Stimulated activated CD4-positive, alpha-beta T cell treated with anti-CD3 and anti-CD28 coated beads, Interleukin-15, amount 100 ng/mL, for 24 hours (primary cell): ENCODE data around the gene OSCAR.
"Not testable (repeated sequence)": the region's sequence is repeated elsewhere in the genome, so short reads cannot be mapped to it uniquely, and the experiment has no call there.

Experiments used
- DNase-seq: peaks from one replicate; pipeline ENCODE4 v3.0.0-alpha.2; 2020

The OSCAR gene

DNA sequence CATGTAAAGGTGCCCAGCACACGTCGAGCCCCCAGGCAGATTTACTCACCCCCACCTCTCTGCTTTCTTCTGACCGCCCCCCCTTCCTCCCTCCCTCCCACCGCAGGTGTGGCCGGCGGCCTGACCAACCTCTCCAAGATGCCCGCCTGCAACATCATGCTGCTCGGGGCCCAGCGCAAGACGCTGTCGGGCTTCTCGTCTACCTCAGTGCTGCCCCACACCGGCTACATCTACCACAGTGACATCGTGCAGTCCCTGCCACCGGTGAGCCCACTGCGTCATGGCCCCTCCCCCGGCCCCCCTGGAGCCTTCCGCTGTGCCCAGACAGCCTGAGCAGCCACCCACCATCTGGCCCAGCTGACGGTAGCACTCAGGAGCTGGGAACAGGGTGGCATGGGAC lies 23.8 kb upstream of the OSCAR start:
- no peak for DNase-seq

DNA sequence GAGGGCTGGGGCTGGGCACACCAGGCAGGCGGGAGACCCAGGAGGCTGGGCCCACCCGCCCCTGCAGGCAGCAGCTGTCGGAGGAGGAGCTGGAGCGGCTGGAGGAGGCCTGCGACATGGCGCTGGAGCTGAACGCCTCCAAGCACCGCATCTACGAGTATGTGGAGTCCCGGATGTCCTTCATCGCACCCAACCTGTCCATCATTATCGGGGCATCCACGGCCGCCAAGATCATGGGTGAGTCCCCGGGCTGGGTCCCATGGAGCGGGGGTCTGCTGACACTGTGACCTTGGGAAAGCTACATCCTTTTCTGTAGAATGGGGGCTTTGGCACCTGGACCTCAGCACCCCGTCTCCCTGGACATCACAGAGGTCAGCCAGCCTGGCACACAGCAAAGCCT lies 23.1 kb upstream of the OSCAR start:
- no peak for DNase-seq

DNA sequence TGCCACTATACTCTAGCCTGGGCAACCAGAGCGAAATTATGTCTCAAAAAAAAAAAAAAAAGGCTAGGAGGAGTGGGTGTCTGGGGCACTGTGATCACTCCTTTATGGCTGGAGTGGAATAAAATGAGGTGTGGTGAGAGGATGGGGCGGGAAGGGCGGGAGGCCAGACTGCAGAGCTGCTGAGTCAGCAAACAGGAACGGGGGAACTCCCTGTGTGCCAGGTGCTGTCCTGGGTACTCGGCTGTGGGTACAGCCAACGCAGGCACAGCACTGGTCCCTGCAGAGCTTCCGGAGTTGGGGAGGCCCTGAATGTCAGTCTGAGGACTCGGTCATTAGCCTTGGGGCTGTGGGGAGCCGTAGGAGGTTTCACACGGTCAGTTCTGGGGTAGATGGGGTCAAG lies 20.7 kb upstream of the OSCAR start:
- no peak for DNase-seq

DNA sequence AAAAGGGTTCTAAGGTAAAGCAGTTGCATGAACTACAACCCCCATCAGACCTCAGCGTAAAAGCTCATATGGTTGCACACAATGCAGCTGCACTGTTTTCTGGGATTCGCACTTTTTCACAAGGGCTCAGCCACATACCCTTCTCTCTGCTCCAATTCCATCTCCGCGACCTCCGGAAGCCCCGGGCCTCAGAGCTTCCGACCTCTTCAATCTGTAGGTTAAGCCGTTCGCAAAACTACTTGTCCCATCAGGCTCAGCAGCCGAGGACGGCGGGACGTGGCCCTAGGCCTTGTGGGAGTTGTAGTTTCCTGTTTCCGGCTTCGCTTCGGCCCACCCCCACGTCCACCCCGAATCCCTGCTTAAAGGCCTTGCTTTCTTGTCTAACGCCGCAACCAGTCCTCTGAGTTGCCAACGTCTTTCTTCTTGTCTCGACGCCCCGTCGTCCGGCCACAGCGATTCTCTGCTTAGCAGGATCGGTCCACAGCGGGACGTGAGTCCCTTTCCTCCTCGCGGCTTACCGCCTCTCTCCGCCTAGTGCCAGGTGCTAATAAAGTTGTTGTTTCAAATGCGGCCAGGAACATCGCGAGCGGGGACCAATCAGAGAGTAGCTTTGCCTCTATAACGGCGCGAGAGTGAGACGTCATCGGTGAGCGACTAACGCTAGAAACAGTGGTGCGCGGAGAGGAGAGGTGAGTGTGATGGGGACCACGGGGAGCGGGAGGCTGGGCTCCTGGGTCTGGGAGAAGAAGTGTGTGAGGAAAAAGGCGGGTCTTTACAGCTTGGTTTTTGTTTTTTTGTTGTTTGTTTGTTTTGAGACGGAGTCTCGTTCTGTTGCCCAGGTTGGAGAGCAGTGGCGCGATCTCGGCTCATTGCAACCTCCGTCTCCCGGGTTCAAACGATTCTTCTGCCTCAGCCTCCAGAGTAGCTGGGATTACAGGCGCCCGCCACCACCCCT lies 14.8 kb upstream of the OSCAR start, which contains the start of the genes PRPF31 and TFPT:
PRPF31 (plus strand) TSS at position 646 of the 955 bp plus-strand sequence. CDS start 2,525 bp downstream, outside the sequence.
TFPT (minus strand) TSS at position 549 of the 955 bp plus-strand sequence; CDS start at position 161, 388 bp downstream.
- DNase-seq, result peak; percentile 97

DNA sequence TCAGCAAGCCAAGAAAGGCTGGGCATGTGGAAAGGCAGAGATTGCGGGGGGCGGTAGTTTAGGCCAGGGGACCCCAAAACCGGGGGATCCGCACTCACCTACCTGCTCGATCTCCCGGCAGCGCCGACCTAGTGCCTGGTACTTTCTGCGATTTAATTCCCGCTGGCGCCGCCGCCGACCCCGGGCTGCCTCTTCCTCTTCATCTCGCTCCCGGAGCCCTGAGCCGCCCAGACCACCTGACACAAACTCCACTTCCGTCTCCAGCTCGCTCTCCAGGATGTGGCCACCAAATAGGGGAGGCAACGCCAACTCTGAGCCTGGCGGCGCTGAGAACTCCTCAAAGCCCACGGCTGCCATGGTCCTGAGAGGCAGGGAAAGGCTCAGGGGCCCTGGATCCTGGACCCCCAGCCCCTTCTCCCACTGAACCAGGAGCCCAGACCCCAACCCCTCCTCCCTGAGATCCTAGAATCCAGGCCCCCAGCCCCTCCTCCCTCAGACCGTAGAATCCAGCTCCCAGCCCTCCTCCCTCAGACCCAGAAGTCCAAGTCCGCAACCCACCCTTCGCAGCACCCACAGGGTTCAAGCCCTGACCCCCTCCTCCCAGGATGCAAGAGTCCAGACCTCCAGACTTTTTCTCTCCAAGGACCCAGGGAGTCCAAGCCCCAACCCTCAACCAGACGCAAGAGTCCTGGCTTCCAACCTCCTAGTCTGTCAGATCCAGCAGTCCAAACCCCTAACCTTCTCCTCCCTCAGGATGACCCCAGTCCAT lies 13.9 kb upstream of the OSCAR start:
- DNase-seq, result peak; percentile 69

DNA sequence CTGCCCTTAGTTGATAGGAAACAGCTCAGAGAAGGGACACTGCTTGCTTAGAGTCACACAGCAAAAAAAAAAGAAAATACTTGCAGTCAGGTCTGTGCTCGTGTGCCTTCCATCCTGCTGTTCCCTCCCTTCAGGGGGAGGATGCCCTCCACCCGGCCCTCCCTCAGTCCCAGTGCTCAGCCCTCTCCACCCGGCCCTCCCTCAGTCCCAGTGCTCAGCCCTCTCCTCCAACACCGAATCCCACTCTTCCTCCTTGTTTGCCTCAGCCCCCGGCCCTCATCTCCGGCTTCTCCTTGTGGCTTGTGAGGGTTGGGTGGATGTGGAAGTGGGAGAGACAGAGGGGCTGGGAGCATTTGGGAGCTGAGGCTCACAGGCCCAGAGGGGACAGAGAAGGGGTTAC lies 9.0 kb upstream of the OSCAR start:
- DNase-seq, result no peak

DNA sequence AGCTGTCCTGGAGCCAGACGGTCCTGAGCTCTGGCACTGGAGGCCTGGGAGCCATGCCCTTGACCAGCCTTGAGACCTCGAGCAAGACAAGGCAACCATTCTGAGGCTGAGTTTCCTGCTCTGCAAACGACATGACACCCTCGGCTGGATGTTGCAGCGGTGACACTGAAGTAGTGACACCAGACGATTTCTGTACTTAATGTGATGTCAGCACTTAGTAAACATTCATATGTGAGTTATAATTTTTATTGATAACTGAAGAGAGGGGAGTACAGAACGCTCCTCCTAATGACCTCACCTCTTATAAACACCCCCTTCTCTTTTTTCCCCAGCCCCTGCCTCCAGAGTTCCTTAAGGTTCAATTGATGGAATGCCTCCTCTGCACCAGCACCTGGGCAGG lies 7.9 kb upstream of the OSCAR start:
- no peak for DNase-seq

DNA sequence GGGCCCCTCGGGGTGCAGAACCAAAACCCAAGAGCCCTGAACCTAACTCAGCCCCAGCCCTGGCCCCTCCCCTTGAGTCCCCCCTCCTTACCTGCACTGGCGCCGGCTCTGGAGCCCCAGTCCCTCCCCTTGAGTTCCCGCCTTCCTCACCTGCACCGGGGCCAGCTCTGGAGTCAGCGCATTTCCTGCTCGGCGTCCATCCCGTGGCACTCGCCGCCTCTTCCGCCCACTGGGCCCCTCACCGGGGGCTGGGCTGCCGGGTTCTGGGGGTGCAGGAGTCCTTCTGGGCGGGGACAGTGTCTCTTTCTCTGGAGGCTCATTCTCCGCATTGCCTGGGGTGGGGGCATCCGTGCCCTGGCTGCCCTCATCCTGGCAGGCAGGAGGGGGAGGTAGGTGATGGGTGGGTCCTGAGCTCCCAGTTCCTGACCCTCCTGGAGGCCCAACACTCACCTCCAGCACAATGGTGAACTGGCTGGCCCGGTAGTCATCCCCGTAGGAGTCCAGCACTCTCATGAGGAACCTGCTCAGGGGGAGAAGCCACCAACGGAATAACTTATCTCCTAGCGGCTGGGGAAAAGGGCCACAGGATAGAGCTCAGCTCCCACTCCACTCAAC lies 7.4 kb upstream of the OSCAR start:
- DNase-seq, result no peak

DNA sequence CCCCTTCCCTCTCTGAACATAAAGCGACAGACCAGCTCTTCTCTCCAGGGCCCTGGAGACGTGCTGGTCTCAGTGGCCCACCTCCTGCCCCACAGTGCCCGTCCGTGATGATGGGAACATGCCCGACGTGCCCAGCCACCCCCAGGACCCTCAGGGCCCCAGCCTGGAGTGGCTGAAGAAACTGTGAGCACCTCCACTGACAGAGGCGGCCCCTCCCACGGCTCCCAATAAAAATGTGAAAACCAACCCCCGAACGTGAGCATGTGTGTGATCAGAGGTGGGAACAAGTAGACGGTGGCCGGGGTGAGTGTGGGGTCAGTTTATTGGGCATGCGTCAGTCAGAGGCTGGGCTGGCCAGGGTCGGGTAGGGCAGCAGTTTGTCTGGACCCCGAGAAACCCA lies 6.1 kb upstream of the OSCAR start:
- no peak for DNase-seq

DNA sequence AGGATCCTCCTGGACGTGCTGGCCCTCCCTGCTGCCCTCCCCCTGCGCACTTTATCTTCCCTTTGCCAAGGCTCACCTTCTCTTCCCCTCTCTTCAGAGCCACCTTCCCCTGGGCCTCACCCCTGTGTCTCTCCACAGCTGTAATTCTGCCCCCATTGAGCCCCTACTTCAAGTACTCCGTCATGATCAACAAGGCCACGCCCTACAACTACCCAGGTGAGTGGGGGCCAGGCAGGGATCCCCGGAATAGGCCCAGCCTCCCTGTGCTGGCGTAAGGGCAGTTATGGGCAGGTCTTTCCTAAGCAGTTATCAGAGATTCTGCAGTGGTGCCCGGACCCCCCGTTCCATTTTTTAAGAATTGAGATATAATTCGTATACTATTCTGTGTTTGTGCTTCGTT lies 5.2 kb upstream of the OSCAR start:
- DNase-seq, result no peak

DNA sequence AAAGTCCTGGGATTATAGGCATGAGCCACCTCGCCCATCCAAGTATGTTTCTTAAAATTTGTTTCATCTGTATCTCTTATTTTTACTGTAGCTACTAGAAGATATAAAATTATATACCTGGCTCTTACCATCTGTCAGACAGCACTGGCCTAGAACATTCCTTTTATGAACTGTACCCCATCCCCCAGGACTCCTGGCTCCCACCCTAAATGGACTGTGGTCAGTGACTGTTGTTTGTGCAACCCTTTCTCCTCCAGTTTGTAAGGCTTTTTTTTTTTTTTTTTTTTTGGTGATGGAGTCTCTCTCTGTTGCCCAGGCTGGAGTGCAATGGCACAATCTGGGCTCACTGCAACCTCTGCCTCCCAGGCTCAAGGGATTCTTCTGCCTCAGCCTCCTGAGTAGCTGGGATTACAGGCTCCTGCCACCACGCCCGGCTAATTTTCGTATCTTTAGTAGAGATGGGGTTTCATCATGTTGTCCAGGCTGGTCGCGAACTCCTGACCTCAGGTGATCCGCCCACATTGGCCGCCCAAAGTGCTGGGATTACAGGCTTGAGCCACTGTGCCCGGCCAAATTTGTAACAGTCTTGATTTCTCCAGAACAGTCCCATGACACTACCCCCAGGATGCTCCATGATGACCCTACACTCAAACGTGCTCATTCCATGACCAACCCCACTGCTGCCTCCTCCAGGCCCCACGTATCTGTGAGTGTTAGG lies 4.6 kb upstream of the OSCAR start:
- DNase-seq, result no peak

DNA sequence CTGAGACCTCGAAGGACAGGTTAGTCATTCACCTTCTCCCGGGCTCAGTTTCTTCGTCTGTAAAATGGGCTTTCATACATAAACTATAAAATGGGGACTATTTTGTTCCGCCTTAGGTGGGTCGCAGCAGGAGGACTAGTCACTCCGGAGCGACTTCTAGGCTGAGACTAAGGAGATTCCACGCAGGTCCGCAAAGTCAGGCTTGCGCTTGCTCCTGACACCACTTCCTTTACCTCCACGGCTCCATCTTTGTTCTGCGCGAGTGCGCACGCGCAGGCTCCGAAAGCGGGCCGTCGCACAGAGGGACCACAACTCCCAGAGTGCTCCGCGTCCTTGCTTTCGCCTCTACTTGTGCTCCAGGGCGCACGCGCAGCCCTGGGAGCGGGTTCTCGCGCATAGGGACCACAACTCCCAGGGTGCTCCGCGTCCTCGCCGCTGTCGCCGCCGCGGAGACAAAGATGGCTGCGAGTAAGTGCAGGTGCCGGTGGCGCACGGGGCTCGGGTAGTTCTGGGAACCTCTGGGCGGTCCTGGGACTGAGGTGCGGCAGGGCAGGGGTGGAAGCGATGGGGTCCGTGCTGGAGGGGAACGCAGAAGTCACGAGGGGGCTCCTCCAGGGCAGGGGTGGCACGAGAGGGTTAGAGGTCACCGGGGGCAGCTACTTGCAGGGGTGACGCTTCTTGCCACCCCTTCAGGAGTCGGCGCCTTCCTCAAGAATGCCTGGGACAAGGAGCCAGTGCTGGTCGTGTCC lies 2.0 kb upstream of the OSCAR start, which contains the start of gene NDUFA3:
NDUFA3 (plus strand) TSS at position 435 of the 749 bp plus-strand sequence; CDS start at position 459, 24 bp downstream.
- peak; percentile 97 for DNase-seq

DNA sequence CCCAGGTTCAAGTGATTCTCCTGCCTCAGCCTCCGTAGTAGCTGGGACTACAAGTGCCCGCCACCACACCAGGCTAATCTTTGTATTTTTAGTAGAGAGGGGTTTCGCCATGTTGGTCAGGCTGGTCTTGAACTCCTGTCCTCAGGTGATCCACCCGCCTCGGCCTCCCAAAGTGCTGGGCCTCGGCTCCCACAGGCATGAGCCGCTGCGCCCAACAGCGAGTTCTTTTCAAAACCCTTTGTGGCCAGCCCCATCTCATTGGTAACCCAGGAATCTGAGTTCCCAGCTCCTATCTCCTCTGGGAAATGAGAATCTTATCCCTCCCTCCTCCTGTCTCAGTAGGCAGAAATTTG lies 724 bp downstream of the OSCAR start:
- DNase-seq, result not testable (repeated sequence)

DNA sequence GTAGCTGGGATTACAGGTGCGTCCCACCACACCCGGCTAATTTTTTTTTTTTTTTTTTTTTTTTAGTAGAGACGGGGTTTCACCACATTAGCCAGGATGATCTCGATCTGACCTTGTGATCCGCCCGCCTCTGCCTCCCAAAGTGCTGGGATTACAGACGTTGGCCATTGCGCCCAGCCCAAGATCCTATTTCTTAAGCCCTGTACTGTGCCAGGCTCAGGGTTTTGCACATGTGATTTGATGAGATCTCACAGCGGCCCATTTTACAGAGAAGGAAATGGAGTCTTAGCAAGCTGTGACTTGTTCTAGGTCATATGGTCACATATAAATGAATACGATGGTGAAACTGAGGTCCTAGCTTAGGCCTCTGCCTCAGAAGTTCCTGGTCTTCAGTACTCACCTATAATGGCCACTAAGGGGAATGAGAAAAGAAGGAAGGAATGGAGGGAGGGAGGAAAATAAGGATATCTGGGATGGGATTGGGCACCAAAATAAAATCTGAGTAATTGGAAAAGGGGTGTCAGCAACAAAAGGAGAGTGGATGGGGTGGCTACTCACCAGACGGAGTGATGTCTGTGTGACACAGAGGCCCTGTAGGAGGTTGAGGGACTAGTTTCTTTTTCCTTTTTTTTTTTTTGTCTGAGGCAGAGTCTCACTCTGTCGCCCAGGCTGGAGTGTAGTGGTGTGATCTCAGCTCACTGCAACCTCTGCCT lies 1.3 kb downstream of the OSCAR start:
- no peak for DNase-seq

DNA sequence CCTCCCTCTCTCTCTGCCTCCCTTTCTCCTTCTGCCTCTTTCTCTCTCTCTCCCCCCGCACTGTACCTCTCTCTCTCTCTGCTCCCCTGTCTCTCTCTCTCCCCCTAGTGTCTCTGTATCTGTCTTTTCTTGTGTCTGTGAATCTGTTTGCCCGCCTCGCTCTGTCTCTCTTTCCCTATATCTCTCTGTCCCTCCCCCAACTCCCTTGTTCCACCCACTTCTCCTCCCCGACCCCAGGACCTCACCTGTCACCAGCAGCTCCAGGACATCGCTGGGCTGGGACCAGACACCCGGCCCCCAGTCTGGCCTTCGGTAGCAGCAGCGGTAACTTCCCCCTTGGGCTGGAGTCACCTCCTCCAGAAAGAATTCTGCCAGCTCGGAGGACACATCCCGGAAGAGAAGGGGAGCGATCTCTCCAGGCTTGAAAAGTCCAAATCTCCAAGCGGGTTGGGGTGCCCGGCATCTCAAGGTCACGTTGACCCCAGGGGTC lies 3.9 kb downstream of the OSCAR start:
- DNase-seq, result peak; percentile 16

DNA sequence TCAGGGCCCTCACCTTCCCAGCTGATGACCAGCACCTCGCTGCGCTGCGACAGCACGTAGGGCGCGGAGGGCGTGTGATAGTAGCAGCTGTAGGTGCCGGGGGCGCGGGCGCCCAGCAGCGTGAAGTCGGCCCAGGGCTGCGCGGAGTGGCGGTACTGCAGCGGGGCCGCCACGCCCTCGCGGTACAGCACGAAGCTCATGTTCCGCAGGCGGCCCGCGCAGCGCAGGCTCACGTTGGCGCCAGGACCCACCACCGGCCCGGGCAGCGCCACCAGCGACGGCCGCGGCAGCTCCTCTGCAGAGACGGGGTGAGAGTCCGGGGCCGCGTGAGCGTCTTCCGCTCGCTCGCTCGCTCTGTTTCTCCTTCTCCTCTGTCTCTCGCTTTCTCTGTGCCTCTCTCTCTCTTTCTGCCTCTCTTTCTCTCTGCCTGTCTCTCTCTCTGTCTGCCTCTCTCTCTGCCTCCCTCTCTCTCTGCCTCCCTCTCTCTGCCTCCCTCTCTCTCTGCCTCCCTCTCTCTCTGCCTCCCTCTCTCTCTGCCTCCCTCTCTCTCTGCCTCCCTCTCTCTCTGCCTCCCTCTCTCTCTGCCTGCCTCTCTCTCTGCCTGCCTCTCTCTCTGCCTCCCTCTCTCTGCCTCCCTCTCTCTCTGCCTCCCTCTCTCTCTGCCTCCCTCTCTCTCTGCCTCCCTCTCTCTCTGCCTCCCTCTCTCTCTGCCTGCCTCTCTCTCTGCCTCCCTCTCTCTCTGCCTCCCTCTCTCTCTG lies 4.6 kb downstream of the OSCAR start:
- DNase-seq, result peak; percentile 65

DNA sequence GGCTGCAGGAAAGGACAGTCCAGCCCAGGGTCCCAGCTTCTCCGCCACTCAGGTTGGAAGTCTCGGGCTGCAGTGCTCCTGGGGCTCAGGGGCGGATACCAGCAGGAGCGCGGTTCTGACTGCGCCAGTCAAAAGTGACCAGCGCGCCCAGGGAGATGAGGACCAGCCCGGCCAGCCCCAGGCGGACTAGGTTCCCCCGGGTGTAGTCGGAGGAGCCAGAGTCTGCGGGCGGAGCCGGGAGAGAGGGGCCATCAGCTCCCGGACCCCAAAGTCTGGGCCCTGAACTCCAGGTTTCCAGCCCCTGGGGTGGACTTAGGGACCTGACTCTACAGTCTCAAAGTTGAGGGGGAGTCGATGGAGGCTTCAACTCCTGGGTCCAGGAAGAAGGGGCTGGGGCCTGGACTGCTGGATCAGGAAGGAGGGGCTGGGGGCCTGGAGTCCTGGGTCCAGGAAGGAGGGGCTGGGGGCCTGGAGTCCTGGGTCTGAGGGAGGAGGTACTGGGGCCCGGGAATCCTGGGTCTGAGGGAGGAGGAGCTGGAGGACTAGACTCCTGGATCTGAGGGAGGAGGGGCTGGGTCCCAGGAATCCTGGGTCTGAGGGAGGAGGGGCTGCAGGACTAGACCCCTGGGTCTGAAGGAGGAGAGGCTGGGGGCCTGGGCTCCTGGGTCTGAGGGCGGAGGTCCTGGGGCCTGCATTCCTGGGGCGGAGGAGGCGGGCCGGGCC lies 5.3 kb downstream of the OSCAR start:
- no peak for DNase-seq

DNA sequence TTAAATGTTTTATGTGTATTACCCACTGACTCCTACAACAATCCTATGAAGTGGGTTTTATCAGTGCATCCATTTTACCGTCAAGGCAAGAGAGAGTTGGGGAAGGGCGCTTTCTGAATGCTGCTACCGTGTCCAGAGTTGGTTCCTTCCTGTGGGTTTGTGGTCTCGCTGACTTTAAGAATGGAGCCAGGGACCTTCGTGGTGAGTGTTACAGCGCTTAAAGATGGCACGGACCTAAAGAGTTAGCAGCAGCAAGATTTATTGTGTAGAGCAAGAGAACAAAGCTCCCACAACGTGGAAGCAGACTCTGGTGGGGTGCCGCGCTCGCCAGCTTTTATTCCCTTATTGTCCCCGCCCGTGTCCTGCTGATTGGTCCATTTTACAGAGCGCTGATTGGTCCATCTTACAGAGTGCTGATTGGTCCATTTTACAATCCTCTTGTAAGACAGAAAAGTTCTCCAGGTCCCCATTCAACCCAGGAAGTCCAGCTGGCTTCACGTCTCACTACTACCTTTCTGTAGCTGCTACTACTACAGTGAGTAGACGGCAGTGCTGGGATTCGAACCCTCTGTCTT lies 6.1 kb downstream of the OSCAR start:
- DNase-seq, result no peak

DNA sequence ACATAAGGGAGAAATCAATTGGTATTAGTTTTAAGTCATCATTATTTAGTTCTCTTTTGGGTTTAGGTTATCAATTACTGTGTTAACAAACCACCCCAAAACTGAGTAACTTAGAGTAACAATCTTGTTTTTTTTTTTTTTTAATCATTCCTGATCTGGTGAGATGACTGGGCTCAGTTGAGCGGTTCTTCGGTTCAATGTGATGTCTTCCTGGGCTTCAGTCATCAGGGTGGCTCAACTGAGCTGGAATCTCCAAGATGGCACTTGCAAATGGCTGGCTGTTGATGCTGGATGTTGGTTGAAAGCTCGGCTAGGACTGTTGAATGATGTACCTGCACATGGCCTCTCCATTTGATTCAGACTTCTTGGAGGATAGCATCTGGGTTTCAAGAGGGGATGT lies 16.2 kb downstream of the OSCAR start:
- DNase-seq, result no peak
